ENCODE measurements around the gene EFNB2.

DNA sequence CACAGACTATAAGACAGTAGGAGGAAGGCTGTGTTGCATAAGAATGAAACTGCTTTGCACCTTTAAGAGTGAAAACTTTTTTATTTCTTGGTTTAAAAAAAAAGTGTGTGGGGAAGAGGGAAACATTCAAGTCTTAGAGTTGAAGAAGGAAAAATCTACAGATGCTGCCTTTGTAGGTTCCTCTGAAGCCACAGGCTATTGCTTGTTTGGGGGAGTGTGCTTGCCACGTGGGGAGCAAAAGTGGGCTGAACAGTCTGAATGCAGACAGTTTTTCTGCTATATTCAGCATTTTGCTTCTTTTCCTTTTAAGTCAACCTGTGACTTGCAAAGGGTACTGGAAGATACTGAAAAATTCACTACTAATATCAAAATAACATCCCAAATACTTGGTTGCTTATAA, 36.9 kb downstream of the EFNB2 start:
- TF ChIP-seq, protein P1, sequence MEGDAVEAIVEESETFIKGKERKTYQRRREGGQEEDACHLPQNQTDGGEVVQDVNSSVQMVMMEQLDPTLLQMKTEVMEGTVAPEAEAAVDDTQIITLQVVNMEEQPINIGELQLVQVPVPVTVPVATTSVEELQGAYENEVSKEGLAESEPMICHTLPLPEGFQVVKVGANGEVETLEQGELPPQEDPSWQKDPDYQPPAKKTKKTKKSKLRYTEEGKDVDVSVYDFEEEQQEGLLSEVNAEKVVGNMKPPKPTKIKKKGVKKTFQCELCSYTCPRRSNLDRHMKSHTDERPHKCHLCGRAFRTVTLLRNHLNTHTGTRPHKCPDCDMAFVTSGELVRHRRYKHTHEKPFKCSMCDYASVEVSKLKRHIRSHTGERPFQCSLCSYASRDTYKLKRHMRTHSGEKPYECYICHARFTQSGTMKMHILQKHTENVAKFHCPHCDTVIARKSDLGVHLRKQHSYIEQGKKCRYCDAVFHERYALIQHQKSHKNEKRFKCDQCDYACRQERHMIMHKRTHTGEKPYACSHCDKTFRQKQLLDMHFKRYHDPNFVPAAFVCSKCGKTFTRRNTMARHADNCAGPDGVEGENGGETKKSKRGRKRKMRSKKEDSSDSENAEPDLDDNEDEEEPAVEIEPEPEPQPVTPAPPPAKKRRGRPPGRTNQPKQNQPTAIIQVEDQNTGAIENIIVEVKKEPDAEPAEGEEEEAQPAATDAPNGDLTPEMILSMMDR (IDR thresholded peaks at IDR 0.05), result no peak
- no peak for TF ChIP-seq POLR2A (IDR thresholded peaks at IDR 0.05)

Data from adrenal gland (tissue), 5 donors.